ENCODE measurements around the gene TRDN. TPM values are rescaled to one million over a fixed set of nuclear protein-coding genes. Genes with fewer than 3 reads are reported as not detected.

Gene TRDN
- total RNA-seq, 1 experiment from 2014 or later, result 10.4 TPM

- H3K4me3 Mint-ChIP-seq, result no peak overlapping the region
- Histone ChIP-seq H3K4me2 (ENCODE audit: insufficient read depth, insufficient read length, low read length) (no peak overlapping the region), H4K20me1 (ENCODE audit: control insufficient read depth, insufficient read depth, insufficient read length) (no peaks in the 10 kb centered on the region), H3K23ac (ENCODE audit: insufficient read length, low read depth, low read length) (no peak overlapping the region), H2BK15ac (ENCODE audit: low read depth, low read length) (no peak overlapping the region), H3K9me3 (ENCODE audit: control insufficient read depth, low read depth, low read length) (no peaks in the 10 kb centered on the region), H3K9ac (ENCODE audit: extremely low read depth, insufficient read length, low read length) (no peak overlapping the region), H3K79me2 (ENCODE audit: insufficient read depth, low read length) (no peaks in the 10 kb centered on the region), H3K4ac (ENCODE audit: low read depth, low read length) (no peak overlapping the region), H4K8ac (replicated peaks; ENCODE audit: insufficient read length, low read depth, low read length) (no peak overlapping the region), H2BK5ac (ENCODE audit: insufficient read length, low read length) (no peak overlapping the region), H2BK20ac (ENCODE audit: low read depth, low read length, poor library complexity, severe bottlenecking) (no peak overlapping the region), H4K5ac (ENCODE audit: insufficient read length, low read depth, low read length) (no peak overlapping the region), H3K4me1 (ENCODE audit: insufficient read depth, low read length) (no peaks in the 10 kb centered on the region), H2AFZ (ENCODE audit: low read length) (no peak overlapping the region), H3T11ph (ENCODE audit: low read length) (no peak overlapping the region), H3K79me1 (ENCODE audit: insufficient read depth, low read depth, low read length, poor library complexity, severe bottlenecking) (no peaks in the 10 kb centered on the region), H2BK120ac (ENCODE audit: low read depth, low read length, poor library complexity, severe bottlenecking) (no peak overlapping the region), H3K56ac (ENCODE audit: insufficient read length, low read depth, low read length) (no peak overlapping the region), H4K91ac (ENCODE audit: insufficient read length, low read depth, low read length) (no peak overlapping the region), H3K27ac (ENCODE audit: insufficient read length, low read depth, low read length) (no peak overlapping the region), H3K14ac (ENCODE audit: insufficient read depth, low read length) (no peak overlapping the region), H3K18ac (ENCODE audit: insufficient read length, low read depth, low read length) (no peak overlapping the region), H3K23me2 (ENCODE audit: insufficient read length, low read depth, low read length, poor library complexity, severe bottlenecking) (no peaks in the 10 kb centered on the region), H2BK12ac (ENCODE audit: insufficient read length, low read depth, low read length) (no peak overlapping the region), H3K27me3 (ENCODE audit: insufficient read depth, low read length) (no peaks in the 10 kb centered on the region), H2AK5ac (ENCODE audit: insufficient read length, low read length) (no peak overlapping the region)
- no peak for DNase-seq
- WGBS (ENCODE audit: extremely low coverage, insufficient read length, low lambda C conversion rate), result no CpG with 5 or more reads among the region's 3 CpGs
- no peaks in the 10 kb centered on the region for H3K36me3 Mint-ChIP-seq (ENCODE audit: insufficient read depth in 1 of 3, low read depth in 3 of 3)
- TF ChIP-seq CTCF (conservative IDR thresholded peaks at IDR 0.05), result no peak
- no peaks in the 10 kb centered on the region for H3K9me3 Mint-ChIP-seq
- no peaks in the 10 kb centered on the region for H3K4me1 Mint-ChIP-seq
- no peaks in the 10 kb centered on the region for H3K27me3 Mint-ChIP-seq (ENCODE audit: low read depth)
- H3K27ac Mint-ChIP-seq, result no peak overlapping the region
Observed at GRCh38 chr6:123226398-123226797, 410.4 kb downstream of the TRDN start.
